ENCODE measurements around the gene ZFR. TPM values are rescaled to one million over a fixed set of nuclear protein-coding genes. Genes with fewer than 3 reads are reported as not detected.

ZFR gene
- total RNA-seq, 1 donor from 2014 or later, result 131 TPM

- H3K9me3 Mint-ChIP-seq, result no peaks in the 10 kb centered on the region
- H3K4me2 ChIP-seq, result no peak overlapping the region
Observed at GRCh38 chr5:32309761-32310160, 134.8 kb downstream of the ZFR start.

GRCh38 chr5:32308946-32309345 is 135.6 kb downstream of the ZFR start:
- Histone ChIP-seq H3K9me3 (ENCODE audit: low read depth) (no peaks in the 10 kb centered on the region), H4K20me1 (ENCODE audit: low read depth) (peaks cover 22% of the 10 kb centered on the region), H3K4me3 (no peak overlapping the region), H3K79me2 (ENCODE audit: low read depth) (peaks cover 84% of the 10 kb centered on the region), H3K36me3 (no peaks in the 10 kb centered on the region), H3K9ac (no peak overlapping the region), H3K27me3 (no peaks in the 10 kb centered on the region), H3K4me2 (no peak overlapping the region), H2AFZ (replicated peaks) (no peak overlapping the region), H3F3A (ENCODE audit: low read depth) (peaks cover 6% of the 10 kb centered on the region), H3K4me1 (peaks cover 9% of the 10 kb centered on the region), H3K27ac (no peak overlapping the region)
- H3K4me3 Mint-ChIP-seq, result no peak overlapping the region
- peaks cover 2% of the 10 kb centered on the region for H3K27me3 Mint-ChIP-seq (ENCODE audit: insufficient read depth, low read depth)
- no peak for TF ChIP-seq EZH2 (IDR thresholded peaks at IDR 0.05)
- TF ChIP-seq CTCF (IDR thresholded peaks at IDR 0.05), result no peak
- TF ChIP-seq EZH2phosphoT487 (IDR thresholded peaks at IDR 0.05), result no peak
- H3K36me3 Mint-ChIP-seq, result peaks cover 20% of the 10 kb centered on the region
- peaks cover 10% of the 10 kb centered on the region for H3K4me1 Mint-ChIP-seq
- no peak for DNase-seq (ENCODE audit: low spot score)
- H3K9me3 Mint-ChIP-seq, result no peaks in the 10 kb centered on the region
- no peak overlapping the region for H3K27ac Mint-ChIP-seq

More at GRCh38 chr5:32309761-32310160, 134.8 kb downstream of the ZFR start:
- Histone ChIP-seq H3K4me1 (peaks cover 9% of the 10 kb centered on the region), H2AFZ (replicated peaks) (no peak overlapping the region), H3K36me3 (no peaks in the 10 kb centered on the region), H3F3A (ENCODE audit: low read depth) (peaks cover 12% of the 10 kb centered on the region), H3K79me2 (ENCODE audit: low read depth) (peaks cover 76% of the 10 kb centered on the region), H3K4me3 (no peak overlapping the region), H4K20me1 (ENCODE audit: low read depth) (peaks cover 22% of the 10 kb centered on the region), H3K9me3 (ENCODE audit: low read depth) (no peaks in the 10 kb centered on the region), H3K27me3 (no peaks in the 10 kb centered on the region), H3K27ac (no peak overlapping the region), H3K9ac (no peak overlapping the region)
- DNase-seq (ENCODE audit: low spot score), result no peak
- Mint-ChIP-seq H3K27ac (no peak overlapping the region), H3K4me3 (no peak overlapping the region), H3K36me3 (peaks cover 17% of the 10 kb centered on the region), H3K27me3 (ENCODE audit: insufficient read depth, low read depth) (peaks cover 2% of the 10 kb centered on the region), H3K4me1 (peaks cover 10% of the 10 kb centered on the region)
- TF ChIP-seq EZH2 (IDR thresholded peaks at IDR 0.05) (no peak), EZH2phosphoT487 (IDR thresholded peaks at IDR 0.05) (no peak), CTCF (IDR thresholded peaks at IDR 0.05) (no peak)

GRCh38 chr5:32307769-32308194 is 136.8 kb downstream of the ZFR start:
- TF ChIP-seq EZH2phosphoT487 (IDR thresholded peaks at IDR 0.05), result no peak
- TF ChIP-seq EZH2 (IDR thresholded peaks at IDR 0.05), result no peak
- no peak for TF ChIP-seq CTCF (IDR thresholded peaks at IDR 0.05)
- Mint-ChIP-seq H3K27me3 (ENCODE audit: insufficient read depth, low read depth) (peaks cover 2% of the 10 kb centered on the region), H3K4me1 (peaks cover 8% of the 10 kb centered on the region), H3K36me3 (peaks cover 22% of the 10 kb centered on the region), H3K4me3 (no peak overlapping the region), H3K27ac (no peak overlapping the region), H3K9me3 (no peaks in the 10 kb centered on the region)
- Histone ChIP-seq H3K27ac (no peak overlapping the region), H2AFZ (replicated peaks) (no peak overlapping the region), H3K4me1 (peaks cover 12% of the 10 kb centered on the region), H3K79me2 (ENCODE audit: low read depth) (peaks cover 95% of the 10 kb centered on the region), H3K27me3 (no peaks in the 10 kb centered on the region), H3K9me3 (ENCODE audit: low read depth) (no peaks in the 10 kb centered on the region), H3F3A (ENCODE audit: low read depth) (peaks cover 6% of the 10 kb centered on the region), H3K9ac (no peak overlapping the region), H3K36me3 (no peaks in the 10 kb centered on the region), H4K20me1 (ENCODE audit: low read depth) (peaks cover 22% of the 10 kb centered on the region), H3K4me2 (no peak overlapping the region), H3K4me3 (no peak overlapping the region)
- no peak for DNase-seq (ENCODE audit: low spot score)

Measured in neural progenitor cell (in vitro differentiated cells).